Transverse colon (tissue), 4 donors: ENCODE results near the gene CTSC.

ENCODE experiments used
- EP300 ChIP-seq: sonication (generic); formaldehyde crosslinking; IDR thresholded peaks from one replicate; pipeline ENCODE4 v1.6.1; 2017; ENCODE audit warnings: antibody characterized with exemption, low read depth
- POLR2A ChIP-seq: fragments of 450-650 bp; IDR thresholded peaks from one replicate; pipeline ENCODE4 v1.6.1; 2016; ENCODE audit warnings: antibody characterized with exemption, mild to moderate bottlenecking, moderate library complexity
- POLR2AphosphoS5 ChIP-seq, 3 donors: sonication (generic); formaldehyde crosslinking; IDR thresholded peaks; one replicate each; pipeline ENCODE4 v1.6.1; 2016; ENCODE audit warnings: antibody characterized with exemption in 3 of 3
- TF ChIP-seq, protein P1 (sequence below), 5 experiments: fragments of 200-600 bp in 3 of 5; fragments of 450-650 bp in 2 of 5; sonication (generic) in 3 of 5; IDR thresholded peaks; 1 replicate in 2 of 5; 2 replicates in 3 of 5; pipeline ENCODE4 v1.5.1; 2016 to 2017; ENCODE audit warnings: antibody characterized with exemption in 5 of 5, inconsistent platforms in 3 of 5, mild to moderate bottlenecking in 2 of 5, moderate library complexity in 1 of 5

DNA sequence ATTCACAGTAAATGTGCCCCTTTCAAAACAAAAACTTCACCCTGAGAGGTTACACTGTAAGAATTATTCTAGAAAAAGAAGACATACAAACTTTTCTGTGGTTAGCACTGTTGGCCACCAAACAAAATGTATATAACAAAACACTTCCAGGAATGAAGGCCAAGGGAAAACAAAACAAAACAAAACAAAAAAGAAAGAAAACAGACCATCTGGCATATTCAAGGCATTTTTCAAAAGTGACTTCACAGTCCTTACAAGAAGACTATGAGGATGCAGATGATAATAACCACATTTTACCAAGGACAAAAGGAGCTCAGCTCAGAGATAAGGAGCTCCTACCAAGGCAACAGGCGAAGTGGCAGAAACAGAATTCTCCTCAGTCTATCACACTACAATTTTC, 24.9 kb downstream of the CTSC start:
- no peak for TF ChIP-seq POLR2AphosphoS5 (IDR thresholded peaks at IDR 0.05)
- no peak for TF ChIP-seq EP300
- TF ChIP-seq POLR2A, result no peak
- TF ChIP-seq, protein P1, sequence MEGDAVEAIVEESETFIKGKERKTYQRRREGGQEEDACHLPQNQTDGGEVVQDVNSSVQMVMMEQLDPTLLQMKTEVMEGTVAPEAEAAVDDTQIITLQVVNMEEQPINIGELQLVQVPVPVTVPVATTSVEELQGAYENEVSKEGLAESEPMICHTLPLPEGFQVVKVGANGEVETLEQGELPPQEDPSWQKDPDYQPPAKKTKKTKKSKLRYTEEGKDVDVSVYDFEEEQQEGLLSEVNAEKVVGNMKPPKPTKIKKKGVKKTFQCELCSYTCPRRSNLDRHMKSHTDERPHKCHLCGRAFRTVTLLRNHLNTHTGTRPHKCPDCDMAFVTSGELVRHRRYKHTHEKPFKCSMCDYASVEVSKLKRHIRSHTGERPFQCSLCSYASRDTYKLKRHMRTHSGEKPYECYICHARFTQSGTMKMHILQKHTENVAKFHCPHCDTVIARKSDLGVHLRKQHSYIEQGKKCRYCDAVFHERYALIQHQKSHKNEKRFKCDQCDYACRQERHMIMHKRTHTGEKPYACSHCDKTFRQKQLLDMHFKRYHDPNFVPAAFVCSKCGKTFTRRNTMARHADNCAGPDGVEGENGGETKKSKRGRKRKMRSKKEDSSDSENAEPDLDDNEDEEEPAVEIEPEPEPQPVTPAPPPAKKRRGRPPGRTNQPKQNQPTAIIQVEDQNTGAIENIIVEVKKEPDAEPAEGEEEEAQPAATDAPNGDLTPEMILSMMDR (IDR thresholded peaks at IDR 0.05), result no peak
